ENCODE results near the gene CCL28.
"Not testable (repeated sequence)": the region's sequence is repeated elsewhere in the genome, so short reads cannot be mapped to it uniquely, and the experiment has no call there.

The CCL28 gene, protein sequence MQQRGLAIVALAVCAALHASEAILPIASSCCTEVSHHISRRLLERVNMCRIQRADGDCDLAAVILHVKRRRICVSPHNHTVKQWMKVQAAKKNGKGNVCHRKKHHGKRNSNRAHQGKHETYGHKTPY

DNA sequence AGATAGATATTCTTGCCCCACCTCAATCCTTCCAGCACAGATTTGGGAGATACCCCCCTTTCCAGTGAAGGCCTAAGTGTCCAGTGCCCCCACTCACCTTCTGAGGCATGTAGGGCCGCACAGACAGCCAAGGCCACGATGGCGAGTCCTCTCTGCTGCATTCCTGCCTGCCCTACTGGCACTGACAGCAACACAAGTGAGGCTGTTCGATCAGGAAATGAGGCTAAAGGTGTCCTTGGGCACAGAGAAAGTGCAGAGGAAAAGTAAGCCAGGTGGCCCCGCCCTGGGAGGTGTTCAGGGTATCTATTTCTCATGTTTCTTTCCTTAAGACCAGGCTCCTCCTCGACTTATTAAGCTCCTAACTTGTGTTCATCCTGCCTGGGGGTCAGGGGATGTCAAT lies at the start of gene CCL28:
TSS of gene CCL28 (minus strand) at position 236 of the 400 bp plus-strand sequence. CDS start at position 161, 75 bp downstream.
- DNase-seq (ENCODE audit: low read depth in 4 of 4, low spot score in 1 of 4): no peak

DNA sequence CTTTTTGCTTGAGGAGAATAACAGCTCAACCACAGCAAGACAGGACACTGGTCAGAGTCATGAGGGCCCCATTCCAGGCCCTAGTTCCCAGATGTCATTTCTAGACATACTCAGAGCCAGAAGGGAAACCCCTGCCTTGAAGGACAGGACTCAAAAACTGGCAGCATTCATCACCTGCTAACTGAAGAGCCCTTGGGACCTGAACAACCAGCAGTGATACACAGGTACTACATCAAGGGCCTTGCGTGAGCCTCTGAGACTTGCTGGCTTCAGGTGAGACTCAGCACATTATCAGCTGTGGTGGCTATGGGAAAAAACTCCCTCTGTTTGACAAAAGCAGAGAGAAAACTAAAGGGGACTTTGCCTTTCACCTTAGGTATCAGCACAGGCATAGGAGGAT lies 48.9 kb upstream of the CCL28 start:
- DNase-seq (ENCODE audit: low read depth in 4 of 4, low spot score in 1 of 4): no peak

DNA sequence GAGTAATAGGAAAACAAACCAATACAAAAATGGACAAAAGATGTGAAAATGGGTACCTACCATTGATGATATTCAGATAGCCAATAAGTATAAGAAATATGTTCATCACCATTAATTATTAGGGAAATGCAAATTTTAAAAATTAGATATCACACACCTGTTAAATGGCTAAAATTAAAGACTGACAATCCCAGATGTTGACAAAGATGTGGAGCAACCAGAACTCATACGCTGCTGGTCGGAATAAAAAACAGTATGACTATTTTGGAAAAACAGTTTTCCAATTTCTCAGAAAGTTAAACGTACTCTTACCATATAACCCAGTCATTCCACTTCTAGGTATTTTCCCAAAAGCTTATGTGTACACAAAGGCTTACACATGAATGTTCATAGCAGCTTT lies 44.4 kb upstream of the CCL28 start:
- no peak for DNase-seq (ENCODE audit: low read depth in 4 of 4, low spot score in 1 of 4)

DNA sequence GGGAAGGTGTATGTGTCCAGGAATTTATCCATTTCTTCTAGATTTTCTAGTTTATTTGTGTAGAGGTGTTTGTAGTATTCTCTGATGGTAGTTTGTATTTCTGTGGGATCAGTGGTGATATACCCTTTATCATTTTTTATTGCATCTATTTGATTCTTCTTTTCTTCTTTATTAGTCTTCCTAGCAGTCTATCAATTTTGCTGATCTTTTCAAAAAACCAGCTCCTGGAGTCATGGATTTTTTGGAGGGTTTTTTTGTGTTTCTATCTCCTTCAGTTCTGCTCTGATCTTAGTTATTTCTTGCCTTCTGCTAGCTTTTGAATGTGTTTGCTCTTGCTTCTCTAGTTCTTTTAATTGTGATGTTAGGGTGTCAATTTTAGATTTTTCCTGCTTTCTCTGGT lies 29.4 kb upstream of the CCL28 start:
- DNase-seq (ENCODE audit: low read depth in 4 of 4, low spot score in 1 of 4): not testable (repeated sequence)

DNA sequence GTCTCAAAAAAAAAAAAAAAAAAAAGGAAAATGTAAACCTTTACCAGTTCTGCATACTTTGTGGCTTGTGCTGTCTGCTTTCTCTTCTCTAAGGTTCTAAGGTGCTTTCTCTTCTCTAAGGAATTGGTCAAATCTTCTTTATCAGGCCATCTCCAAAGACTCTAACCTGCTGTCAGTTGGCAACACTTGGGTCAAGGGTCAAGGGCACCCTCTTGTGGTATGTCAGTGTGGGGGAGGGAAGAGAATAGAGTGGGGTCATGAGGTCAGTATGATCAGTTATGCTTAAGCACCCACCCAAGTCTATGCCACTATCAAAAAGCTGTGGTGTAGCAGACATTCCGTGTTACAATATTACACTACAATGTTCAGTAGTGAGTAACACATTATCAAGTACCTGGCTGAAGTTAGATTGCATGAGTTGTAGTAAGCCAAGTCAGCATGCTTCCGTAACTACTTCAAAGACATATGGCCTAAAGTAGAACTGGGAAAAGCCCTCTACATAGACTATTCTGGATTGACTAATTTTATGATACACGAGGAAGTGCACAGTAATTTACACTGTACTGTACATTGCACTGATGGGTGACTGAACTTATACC lies 25.0 kb upstream of the CCL28 start:
- DNase-seq (ENCODE audit: low read depth in 4 of 4, low spot score in 1 of 4): no peak

DNA sequence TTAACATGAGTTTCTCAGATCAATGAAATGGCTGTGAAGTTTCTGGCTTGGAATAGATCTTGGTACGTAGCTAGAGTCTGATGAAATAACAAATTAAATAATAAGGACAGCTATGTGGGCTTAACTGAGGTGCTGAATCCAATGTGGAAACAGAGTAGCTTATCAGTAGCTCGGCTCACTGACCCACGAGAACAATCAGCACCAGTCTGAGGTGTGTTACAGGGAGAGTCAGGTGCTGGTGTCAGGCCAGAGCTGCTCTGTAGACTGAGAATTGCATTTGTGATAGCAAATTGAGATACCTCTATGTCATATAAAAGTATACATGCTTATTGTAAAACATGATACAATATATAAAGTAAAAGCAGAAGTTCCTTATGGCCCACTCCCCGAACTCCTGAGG lies 21.2 kb upstream of the CCL28 start:
- DNase-seq (ENCODE audit: low read depth in 4 of 4, low spot score in 1 of 4): no peak

DNA sequence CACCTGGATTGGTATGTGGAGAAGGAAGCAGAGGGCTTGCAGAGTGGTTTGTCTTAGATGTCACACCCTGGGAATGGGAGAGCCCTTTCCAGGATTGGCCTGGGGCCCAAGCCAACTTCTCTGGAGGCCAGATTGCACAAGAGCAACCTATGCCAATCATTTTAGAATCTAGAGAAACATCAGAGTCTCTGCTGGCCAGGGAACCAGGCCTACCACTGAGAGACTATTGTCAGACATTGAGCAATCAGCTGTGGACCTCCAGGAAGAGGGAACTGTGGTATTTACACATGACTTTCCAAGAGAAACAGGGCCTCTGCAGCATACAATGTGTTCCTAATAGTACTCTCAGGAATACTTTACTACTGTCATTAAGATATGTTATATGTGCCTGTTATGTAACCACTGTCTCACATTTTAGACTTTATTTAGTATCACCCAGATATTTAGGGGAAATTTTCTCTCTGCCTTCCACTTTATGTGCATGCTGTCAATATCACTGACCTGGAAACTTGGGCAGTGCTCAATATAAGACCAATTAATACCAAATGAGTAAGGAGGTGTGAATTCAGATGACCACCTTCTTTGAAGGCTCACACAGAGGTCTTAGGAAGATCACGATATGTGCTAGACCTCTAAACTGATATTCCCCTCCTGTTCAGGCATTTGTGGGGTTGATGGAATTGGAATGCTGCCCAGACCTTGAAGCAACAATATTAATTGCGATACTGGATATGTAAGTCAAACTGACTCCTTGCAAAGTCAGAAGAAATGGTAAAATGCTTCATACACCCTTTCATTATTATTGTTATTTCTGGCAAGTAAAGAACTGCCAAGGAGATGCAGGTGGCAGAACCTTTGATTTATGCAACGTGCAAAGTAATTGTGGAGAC lies 20.5 kb upstream of the CCL28 start:
- DNase-seq (ENCODE audit: low read depth in 4 of 4, low spot score in 1 of 4): no peak

DNA sequence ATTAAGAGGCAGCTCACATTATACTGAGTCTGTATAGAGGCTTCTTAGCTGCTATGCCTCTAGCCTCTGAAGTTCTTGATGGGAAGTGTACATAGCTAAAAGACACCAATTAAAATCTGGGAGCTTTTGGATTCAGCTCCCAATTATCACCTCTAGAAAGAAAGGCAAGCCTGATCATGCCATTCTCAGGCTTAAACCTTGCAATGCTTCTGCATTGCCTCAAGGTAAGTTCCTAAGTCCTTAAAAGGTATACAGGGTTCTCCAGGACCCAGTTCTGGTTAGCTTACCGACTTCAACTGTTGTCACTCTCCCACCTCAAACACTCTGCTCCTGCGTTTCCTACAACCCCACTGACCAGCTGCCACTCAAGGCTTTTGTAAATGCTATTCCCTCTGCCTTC lies 17.5 kb upstream of the CCL28 start:
- DNase-seq (ENCODE audit: low read depth in 4 of 4, low spot score in 1 of 4): no peak

DNA sequence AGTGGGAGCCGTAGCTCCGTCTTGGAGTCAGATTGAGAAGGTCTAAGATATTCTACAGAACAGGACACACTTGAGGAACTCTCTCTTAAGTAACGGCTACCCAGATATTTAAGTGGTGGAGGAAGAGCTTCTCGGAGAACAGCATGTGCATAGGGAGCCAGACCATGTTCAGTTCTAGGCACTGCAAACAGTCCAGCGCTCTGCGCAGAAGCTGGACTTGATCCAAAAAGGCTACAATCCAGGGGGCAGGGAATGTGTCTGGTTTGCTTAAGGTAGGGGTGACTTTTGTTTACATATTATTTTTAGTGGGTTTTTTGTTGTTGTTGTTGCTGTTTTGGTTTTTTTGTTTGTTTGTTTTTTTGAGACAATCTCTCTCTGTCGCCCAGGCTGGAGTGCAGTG lies 16.8 kb upstream of the CCL28 start:
- DNase-seq (ENCODE audit: low read depth in 4 of 4, low spot score in 1 of 4): no peak

DNA sequence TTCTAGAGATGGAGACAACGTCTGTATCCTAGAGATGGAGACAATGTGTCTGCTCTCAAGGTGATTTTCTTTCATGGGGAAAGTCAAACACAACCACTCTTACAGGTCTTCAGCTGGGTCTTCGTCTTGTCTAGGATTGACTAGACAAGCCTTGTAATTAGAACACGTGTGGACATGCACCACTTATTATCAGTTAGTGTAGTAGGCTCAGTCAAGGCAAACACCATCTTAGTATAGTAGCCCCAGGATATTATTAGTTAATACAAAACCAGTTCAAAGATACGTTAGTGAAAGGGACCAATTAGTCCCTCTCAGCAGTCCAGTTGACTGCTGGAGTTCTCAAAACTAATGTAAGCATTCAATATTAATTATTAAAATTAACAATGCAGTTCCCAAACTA lies 15.1 kb upstream of the CCL28 start:
- no peak for DNase-seq (ENCODE audit: low read depth in 4 of 4, low spot score in 1 of 4)

DNA sequence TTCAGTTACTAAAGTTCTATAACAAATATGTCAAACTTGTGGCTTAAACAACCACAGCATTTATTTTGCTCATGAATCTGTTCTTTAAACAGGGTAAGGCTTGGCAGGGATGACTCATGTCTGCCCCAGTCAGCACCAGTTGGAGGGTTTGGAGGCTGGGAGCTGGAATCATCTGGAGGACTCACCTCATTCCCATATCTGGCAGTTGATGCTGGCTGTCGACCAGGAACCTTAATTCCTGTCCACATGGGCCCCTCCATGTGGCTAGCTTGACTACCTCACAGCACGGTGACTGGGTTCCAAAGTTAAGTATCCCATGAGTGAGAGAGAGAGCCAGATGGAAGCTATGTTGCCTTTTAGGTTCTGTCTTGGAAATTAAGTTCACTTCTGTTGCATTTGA lies 13.8 kb upstream of the CCL28 start:
- no peak for DNase-seq (ENCODE audit: low read depth in 4 of 4, low spot score in 1 of 4)

DNA sequence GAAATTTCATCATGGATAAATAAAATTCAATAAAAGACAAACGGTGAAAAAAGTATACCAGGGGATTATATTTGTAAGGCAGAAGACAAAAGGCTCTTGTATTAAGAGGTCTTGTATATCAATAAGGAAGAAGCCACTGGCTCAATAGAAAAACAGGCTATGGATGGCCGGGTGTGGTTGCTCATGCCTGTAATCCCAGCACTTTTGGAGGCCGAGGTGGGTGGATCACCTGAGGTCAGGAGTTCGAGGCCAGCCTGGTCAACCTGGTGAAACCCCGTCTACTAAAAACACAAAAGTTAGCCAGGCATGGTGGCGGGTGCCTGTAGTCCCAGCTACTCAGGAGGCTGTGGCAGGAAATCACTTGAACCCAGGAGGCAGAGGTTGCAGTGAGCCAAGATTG lies 10.9 kb upstream of the CCL28 start:
- not testable (repeated sequence) for DNase-seq (ENCODE audit: low read depth in 4 of 4, low spot score in 1 of 4)

DNA sequence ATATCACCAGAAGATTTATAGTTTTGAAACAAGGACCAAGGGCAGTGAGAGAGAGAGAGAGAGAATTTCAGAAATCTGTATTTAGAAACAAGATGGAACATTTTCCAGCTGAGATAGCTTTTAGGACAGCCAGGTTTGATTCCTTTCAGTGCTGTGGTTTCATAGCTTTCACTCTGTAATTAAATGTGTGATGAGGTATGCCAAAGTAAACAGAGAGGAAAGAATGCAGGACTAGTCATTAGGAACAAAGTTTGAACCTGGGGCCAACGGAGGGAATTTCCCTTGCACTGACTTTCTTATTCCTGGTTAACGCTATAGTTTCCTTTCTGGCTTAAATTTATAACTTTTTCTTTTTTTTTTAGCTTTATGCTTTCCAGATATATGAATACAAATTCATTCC lies 10.0 kb upstream of the CCL28 start:
- DNase-seq (ENCODE audit: low read depth in 4 of 4, low spot score in 1 of 4): no peak

DNA sequence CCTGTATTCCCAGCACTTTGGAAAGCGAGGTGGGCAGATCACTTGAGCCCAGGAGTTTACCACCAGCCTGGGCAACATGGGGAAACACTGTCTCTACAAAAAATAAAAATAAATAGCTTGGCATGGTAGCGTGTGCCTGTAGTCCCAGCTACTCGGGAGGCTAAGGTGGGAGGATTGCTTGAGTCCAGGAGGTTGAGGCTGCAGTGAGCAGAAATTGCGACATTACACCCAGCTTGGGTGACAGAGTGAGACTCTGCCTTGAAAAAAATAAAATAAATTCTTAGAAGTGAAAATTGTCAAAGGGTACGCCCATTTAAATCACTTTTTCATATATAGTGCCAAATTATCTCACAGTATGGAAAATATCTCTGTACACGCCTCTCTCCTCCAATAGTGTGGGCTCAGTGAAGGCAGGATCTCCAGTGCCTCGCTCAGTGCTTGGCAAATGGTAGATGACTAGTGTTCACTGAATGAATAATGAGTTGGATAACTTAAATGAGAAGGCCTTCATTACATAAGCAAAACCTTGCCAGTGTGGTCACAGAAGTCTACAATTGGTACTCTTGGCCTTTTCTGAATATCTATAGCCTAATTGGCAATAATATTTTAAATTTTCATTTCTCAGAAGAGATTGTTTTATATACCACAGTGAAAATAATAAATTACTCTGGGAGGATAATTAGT lies 9.4 kb upstream of the CCL28 start:
- no peak for DNase-seq (ENCODE audit: low read depth in 4 of 4, low spot score in 1 of 4)

DNA sequence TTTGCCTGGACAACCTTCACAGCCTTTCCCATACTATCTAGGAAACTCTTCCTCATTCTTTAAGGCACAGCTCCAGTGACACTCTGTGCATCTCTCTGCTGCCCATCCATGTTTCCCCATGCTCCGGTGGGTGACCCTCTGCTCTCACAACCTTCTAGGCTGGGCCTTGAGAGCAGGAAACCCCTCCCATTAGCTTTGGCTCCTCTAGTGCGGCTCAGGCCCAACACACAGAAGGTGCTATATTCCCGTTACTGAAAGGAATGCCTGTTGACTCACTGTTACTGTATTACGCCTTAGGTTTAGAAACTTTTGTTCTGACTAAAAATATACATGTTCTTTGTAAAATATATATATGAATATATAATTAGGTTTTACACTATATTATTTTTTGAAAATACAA lies 8.1 kb upstream of the CCL28 start:
- DNase-seq (ENCODE audit: low read depth in 4 of 4, low spot score in 1 of 4): no peak

DNA sequence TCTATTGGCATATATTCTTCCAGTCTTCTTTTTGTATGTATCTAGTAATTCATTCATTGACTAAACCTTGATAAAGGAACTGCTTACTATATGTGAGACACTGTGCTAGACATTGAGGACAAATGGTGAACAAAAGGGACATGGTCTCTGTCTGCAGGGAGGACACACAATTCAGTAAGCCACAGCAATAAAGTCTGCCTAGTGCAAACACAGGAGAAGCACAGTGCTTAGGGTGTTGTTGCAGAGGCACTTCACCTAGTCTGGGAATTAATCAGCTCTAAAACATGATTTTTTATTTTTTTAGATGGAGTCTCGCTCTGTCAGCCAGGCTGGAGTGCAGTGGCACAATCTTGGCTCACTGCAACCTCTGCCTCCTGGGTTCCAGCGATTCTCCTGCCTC lies 6.4 kb upstream of the CCL28 start:
- DNase-seq (ENCODE audit: low read depth in 4 of 4, low spot score in 1 of 4): no peak

DNA sequence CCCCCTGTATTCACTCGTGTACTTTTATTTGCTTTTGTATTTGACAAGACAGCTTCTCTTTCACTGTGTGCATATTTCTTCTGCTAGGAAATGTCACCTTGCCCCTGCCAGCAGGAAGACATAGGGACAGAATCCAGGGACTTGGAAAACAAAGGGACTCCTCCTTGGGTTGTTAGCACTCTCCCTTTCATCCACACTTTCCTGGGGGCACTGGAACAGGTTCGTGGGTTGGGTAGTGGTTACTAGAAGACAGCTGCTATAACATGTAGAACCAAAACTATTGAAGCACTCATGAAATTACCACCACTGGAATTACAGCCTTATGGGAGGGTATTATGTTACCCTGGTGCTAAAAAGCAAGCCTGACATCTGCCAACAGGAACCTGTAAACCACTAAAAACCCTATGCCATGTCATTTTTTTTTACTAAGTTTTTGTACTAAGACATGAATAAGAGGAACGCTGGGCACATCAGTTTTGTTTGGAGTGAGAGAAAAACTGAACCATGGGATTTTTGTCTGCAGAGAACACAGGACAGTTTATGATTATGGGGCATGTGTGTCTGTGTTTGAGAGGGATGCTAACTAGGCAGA lies 4.7 kb upstream of the CCL28 start:
- no peak for DNase-seq (ENCODE audit: low read depth in 4 of 4, low spot score in 1 of 4)

DNA sequence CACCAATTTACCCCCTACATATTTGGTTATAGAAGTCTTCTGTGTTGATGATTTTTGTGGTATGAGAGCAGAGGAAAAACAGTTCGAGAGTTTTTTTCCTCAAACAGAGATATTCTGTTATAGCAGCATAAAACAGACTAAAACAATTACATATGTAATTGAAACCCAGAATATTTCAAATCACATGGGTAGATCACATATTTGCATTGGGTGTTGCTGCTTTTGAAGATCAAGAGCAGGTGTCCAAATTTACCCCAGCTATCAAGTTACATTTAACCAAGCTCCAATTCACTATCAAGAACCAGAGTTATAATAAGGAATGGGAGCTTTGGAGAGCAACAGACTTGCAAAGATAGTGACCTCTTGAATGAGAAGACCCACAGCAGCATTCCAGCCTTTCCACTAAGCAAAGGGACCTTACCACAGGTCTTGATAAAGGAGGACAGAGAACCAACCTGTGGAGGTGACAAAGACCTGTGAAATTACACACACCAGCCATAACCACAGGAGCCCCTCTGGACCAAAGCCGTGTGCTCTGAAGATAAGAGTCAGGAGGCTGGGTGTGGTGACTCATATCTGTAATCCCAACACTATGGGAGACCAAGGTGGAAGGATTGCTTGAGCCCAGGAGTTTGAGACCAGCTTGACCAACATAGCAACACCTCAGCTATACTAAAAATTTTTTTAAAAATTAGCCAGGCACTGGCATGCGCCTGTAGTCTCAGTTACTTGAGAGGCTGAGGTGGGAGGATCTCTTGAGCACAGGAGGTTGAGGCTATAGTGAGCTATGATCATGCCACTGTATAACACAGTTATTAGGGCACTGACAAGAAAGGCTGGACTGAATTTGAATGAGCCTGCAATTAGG lies 4.0 kb upstream of the CCL28 start:
- no peak for DNase-seq (ENCODE audit: low read depth in 4 of 4, low spot score in 1 of 4)

DNA sequence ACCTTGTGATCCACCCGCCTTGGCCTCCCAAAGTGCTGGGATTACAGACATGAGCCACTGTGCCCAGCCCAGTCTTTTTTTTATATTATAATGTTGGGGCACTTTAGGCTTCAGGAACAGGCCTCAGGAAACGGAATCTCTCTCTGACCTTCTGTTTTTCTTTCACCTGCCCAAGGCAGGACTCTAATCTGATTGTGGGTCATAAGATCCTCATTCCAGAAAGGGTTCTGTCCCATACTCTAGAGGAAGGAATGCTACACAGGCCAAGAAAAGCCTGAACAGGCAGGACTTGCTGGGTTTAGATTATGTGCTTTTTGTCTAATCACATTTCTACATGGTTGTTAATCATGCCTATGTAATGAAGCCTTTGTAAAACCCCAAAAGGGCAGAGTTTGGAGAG lies 1.8 kb upstream of the CCL28 start:
- DNase-seq (ENCODE audit: low read depth in 4 of 4, low spot score in 1 of 4): no peak

DNA sequence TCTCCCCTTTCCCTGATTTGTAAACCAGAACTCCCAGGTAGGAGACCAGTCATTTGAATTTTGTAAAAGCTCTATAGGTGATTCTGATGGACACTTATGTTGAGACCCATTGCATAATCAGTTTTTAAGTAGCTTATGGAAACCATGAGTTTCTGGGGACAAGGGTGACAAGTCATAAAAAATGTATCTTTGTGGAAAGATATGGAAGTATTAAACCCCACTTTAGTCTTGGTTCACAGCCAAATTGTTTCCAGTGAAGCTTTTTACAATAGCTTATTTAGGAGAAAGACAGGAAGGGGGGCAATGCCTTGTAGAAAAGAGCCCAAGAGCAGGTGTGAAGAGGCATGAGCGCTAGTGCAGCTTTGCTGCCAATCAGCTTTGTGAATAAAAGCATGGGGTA lies 453 bp upstream of the CCL28 start:
- DNase-seq (ENCODE audit: low read depth in 4 of 4, low spot score in 1 of 4): no peak

DNA sequence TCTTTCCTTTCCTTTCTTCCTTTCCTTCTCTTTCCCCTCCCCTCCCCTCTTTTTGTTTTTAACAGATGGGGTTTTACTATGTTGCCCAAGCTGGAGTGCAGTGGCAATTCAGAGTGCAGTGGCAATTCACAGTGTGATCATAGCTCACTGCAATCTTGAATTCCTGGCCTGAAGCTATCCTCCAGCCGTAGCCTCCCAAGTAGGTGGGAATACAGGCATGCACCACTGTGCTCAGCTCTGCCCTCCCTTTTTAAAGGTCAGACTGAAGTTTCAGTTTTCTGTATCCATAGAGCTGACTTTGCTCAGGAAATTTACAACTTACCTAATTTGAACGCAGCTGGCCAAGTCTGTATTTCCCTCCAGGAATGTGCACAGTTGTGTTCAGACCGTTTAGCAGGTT lies 696 bp downstream of the CCL28 start:
- no peak for DNase-seq (ENCODE audit: low read depth in 4 of 4, low spot score in 1 of 4)

All from stimulated activated CD4-positive, alpha-beta T cell treated with anti-CD3 and anti-CD28 coated beads, Interleukin-1b, Interleukin-23, amount 100 ng/mL, for 24 hours (primary cell).